Cardiac atrium fibroblast (primary cell): ENCODE measurements around the gene RMI2. TPM values are rescaled to one million over a fixed set of nuclear protein-coding genes. Genes with fewer than 3 reads are reported as not detected.

Source experiments
- total RNA-seq: library from RNA; depleted of rRNA; stranded (reverse); fragments of >200 nt; gene quantifications from 2 replicates; pipeline ENCODE4 v1.2.3, GENCODE V29; 2015

Gene RMI2
- total RNA-seq: 3.4 and 9.4 TPM in 2 replicates

DNA sequence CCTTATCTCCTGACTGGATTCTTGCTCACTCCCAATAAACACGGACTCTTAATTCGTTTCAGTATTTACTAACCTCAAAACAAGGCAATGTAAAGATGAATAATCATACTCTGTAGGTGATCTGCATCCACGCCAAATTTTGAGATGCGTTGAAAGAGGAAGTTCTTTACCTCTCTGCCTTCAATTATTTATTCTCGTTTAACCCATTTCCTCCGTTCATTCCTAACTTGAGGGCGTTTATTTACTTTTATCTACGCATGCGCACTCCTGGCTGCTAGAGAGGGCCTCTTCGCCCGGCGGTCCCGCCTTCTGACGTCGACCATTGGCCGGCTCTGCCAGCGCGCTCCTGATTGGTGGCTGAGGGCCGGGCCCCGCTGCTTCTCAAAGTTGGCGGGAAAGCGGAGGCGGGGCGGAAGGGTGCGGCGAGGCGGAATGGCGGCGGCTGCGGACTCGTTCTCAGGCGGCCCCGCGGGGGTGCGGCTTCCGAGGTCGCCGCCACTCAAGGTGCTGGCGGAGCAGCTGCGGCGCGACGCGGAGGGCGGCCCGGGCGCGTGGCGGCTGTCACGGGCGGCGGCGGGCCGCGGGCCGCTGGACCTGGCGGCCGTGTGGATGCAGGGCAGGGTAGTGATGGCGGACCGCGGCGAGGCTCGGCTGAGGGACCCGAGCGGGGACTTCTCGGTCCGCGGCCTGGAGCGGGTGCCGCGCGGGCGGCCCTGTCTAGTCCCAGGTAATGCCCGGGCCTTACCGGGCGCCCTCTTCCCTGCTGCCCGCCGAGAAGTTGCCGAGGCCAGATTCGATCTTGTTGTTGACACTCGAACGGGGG is at the start of gene RMI2:
RMI2 (plus strand) TSS at position 420 of the 823 bp plus-strand sequence; CDS start at position 433, 13 bp downstream.

Other genes with a start within 250 kb of the RMI2 start
- 0.54 and 10.5 TPM in 2 replicates for gene SOCS1, start 89.3 kb upstream of the RMI2 start, total RNA-seq
- not detected in 2 replicates for gene TNP2, start 76.1 kb upstream of the RMI2 start, total RNA-seq
- gene PRM3, start 71.8 kb upstream of the RMI2 start, total RNA-seq: not detected in 2 replicates
- not detected in 2 replicates for gene PRM2, start 69.0 kb upstream of the RMI2 start, total RNA-seq
- not detected in 2 replicates for gene PRM1, start 64.1 kb upstream of the RMI2 start, total RNA-seq
- 46.5 and 49.6 TPM in 2 replicates for gene LITAF, start 241.5 kb downstream of the RMI2 start, total RNA-seq